ENCODE measurements around the gene MYH6.

DNA sequence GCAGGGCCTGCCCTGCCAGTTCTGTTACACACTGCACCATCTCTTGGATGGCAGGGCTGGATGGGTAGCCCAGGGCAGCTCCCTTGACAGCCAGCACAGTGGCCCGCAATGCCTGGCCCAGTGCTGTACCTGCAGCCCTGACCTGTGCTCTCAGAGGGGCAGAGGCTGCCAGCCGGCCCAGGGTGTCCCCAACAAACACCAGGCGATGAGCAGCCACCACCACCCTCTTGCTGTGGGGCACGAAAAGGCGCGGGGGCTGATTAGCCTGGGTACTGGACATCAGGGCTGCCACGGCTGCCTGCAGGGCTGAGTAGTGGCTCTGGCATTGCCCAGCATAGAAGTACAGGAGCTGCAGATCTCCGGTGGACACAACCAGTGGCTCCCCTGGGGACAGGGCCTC is 50.8 kb downstream of the MYH6 start:
- TF ChIP-seq GABPA (IDR thresholded peaks at IDR 0.05 in 1 of 2, conservative IDR thresholded peaks at IDR 0.05 in 1 of 2) (no peak), CTCF (IDR thresholded peaks at IDR 0.05; ENCODE audit: low read depth, low read length, missing input control) (no peak), JUND (IDR thresholded peaks at IDR 0.05) (no peak), REST (IDR thresholded peaks at IDR 0.05) (no peak), TAF1 (conservative IDR thresholded peaks at IDR 0.05) (no peak), FOXA2 (IDR thresholded peaks at IDR 0.05) (no peak)
- TF ChIP-seq, protein P1, sequence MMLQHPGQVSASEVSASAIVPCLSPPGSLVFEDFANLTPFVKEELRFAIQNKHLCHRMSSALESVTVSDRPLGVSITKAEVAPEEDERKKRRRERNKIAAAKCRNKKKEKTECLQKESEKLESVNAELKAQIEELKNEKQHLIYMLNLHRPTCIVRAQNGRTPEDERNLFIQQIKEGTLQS (IDR thresholded peaks at IDR 0.05), result no peak

Measured in liver (tissue), 3 donors.